Nephron (organoid): Measurements from ENCODE around the gene MYG1.
"Not testable (repeated sequence)": the region's sequence is repeated elsewhere in the genome, so short reads cannot be mapped to it uniquely, and the experiment has no call there.

Experiments
- H3K27ac Mint-ChIP-seq, 3 experiments: 2 replicates each; pipeline ENCODE4 v1.8.0; 2020; ENCODE audit warnings: mixed read lengths in 3 of 3, mild to moderate bottlenecking in 2 of 3, moderate library complexity in 1 of 3
- H3K27me3 Mint-ChIP-seq: 2 replicates; pipeline ENCODE4 v1.8.0; 2021; ENCODE audit warnings: low read depth, mild to moderate bottlenecking, moderate library complexity, mixed read lengths
- H3K36me3 Mint-ChIP-seq: 2 replicates; pipeline ENCODE4 v1.8.0; 2020; ENCODE audit warnings: low read depth, mixed read lengths
- H3K4me1 Mint-ChIP-seq: 2 replicates; pipeline ENCODE4 v1.8.0; 2020; ENCODE audit warnings: mixed read lengths
- H3K4me3 Mint-ChIP-seq, 3 experiments: 2 replicates each; pipeline ENCODE4 v1.8.0; 2020; ENCODE audit warnings: mild to moderate bottlenecking in 3 of 3, mixed read lengths in 3 of 3, moderate library complexity in 2 of 3
- H3K9me3 Mint-ChIP-seq: 2 replicates; pipeline ENCODE4 v1.8.0; 2020; ENCODE audit warnings: mixed read lengths
- CTCF ChIP-seq, 3 experiments: fragments of 200-600 bp; sonication (generic); IDR thresholded peaks; one replicate each; pipeline ENCODE4 v1.5.0; 2021; ENCODE audit warnings: antibody characterized with exemption in 3 of 3; ENCODE audit not compliant: unreplicated experiment in 3 of 3

Gene MYG1

GRCh38 chr12:53326460-53327185 is 27.1 kb downstream of the MYG1 start:
- Mint-ChIP-seq H3K27ac (peak overlapping the region; percentile 6 to 89 (median 21)), H3K36me3 (no peaks in the 10 kb centered on the region), H3K4me1 (peaks cover 20% of the 10 kb centered on the region), H3K9me3 (no peaks in the 10 kb centered on the region), H3K27me3 (no peaks in the 10 kb centered on the region), H3K4me3 (peak overlapping the region; percentile 81 to 88 (median 88))
- no peak for TF ChIP-seq CTCF (IDR thresholded peaks at IDR 0.05; ENCODE audit: unreplicated experiment in 3 of 3)

GRCh38 chr12:53327435-53328042 is 28.0 kb downstream of the MYG1 start:
- H3K36me3 Mint-ChIP-seq, result no peaks in the 10 kb centered on the region
- H3K27me3 Mint-ChIP-seq, result peaks cover 3% of the 10 kb centered on the region
- peaks cover 26% of the 10 kb centered on the region for H3K4me1 Mint-ChIP-seq
- peak overlapping the region in 2 of 3 experiments; percentile 6 to 21 for H3K27ac Mint-ChIP-seq
- no peaks in the 10 kb centered on the region for H3K9me3 Mint-ChIP-seq
- H3K4me3 Mint-ChIP-seq, result peak overlapping the region; percentile 81 to 88 (median 88)
- no peak for TF ChIP-seq CTCF (IDR thresholded peaks at IDR 0.05; ENCODE audit: unreplicated experiment in 3 of 3)

GRCh38 chr12:53328043-53328435 is 28.5 kb downstream of the MYG1 start:
- H3K4me1 Mint-ChIP-seq, result peaks cover 27% of the 10 kb centered on the region
- TF ChIP-seq CTCF (IDR thresholded peaks at IDR 0.05; ENCODE audit: unreplicated experiment in 3 of 3), result no peak
- H3K4me3 Mint-ChIP-seq, result peak overlapping the region in 2 of 3 experiments; percentile 22 to 24
- H3K9me3 Mint-ChIP-seq, result no peaks in the 10 kb centered on the region
- peaks cover 3% of the 10 kb centered on the region for H3K27me3 Mint-ChIP-seq
- peak overlapping the region in 2 of 3 experiments; percentile 6 to 21 for H3K27ac Mint-ChIP-seq
- H3K36me3 Mint-ChIP-seq, result no peaks in the 10 kb centered on the region

GRCh38 chr12:53330671-53331070 is 31.2 kb downstream of the MYG1 start:
- peaks cover 16% of the 10 kb centered on the region for H3K27me3 Mint-ChIP-seq
- no peaks in the 10 kb centered on the region for H3K36me3 Mint-ChIP-seq
- H3K4me1 Mint-ChIP-seq, result peaks cover 14% of the 10 kb centered on the region
- TF ChIP-seq CTCF (IDR thresholded peaks at IDR 0.05; ENCODE audit: unreplicated experiment in 3 of 3), result no peak
- H3K27ac Mint-ChIP-seq, result no peak overlapping the region
- H3K4me3 Mint-ChIP-seq, result no peak overlapping the region
- no peaks in the 10 kb centered on the region for H3K9me3 Mint-ChIP-seq

GRCh38 chr12:53332339-53332738 is 32.8 kb downstream of the MYG1 start:
- peak overlapping the region in 1 of 3 experiments; percentile 29 for H3K4me3 Mint-ChIP-seq
- H3K9me3 Mint-ChIP-seq, H3K36me3 Mint-ChIP-seq: not testable (repeated sequence)
- peaks cover 24% of the 10 kb centered on the region for H3K27me3 Mint-ChIP-seq
- H3K4me1 Mint-ChIP-seq, result peaks cover 20% of the 10 kb centered on the region
- H3K27ac Mint-ChIP-seq, result peak overlapping the region in 2 of 3 experiments; percentile 17 to 57

- H3K36me3 Mint-ChIP-seq, result no peaks in the 10 kb centered on the region
- H3K4me3 Mint-ChIP-seq, result no peak overlapping the region
- H3K9me3 Mint-ChIP-seq, result no peaks in the 10 kb centered on the region
- peak overlapping the region in 1 of 3 experiments; percentile 57 for H3K27ac Mint-ChIP-seq
- H3K27me3 Mint-ChIP-seq, result peaks cover 24% of the 10 kb centered on the region
- peaks cover 19% of the 10 kb centered on the region for H3K4me1 Mint-ChIP-seq
- TF ChIP-seq CTCF (IDR thresholded peaks at IDR 0.05; ENCODE audit: unreplicated experiment in 3 of 3), result no peak
These were observed 33.2 kb downstream of the MYG1 start for GRCh38 chr12:53332744-53333143.
